ENCODE results near the gene SCTR.

Gene SCTR

DNA sequence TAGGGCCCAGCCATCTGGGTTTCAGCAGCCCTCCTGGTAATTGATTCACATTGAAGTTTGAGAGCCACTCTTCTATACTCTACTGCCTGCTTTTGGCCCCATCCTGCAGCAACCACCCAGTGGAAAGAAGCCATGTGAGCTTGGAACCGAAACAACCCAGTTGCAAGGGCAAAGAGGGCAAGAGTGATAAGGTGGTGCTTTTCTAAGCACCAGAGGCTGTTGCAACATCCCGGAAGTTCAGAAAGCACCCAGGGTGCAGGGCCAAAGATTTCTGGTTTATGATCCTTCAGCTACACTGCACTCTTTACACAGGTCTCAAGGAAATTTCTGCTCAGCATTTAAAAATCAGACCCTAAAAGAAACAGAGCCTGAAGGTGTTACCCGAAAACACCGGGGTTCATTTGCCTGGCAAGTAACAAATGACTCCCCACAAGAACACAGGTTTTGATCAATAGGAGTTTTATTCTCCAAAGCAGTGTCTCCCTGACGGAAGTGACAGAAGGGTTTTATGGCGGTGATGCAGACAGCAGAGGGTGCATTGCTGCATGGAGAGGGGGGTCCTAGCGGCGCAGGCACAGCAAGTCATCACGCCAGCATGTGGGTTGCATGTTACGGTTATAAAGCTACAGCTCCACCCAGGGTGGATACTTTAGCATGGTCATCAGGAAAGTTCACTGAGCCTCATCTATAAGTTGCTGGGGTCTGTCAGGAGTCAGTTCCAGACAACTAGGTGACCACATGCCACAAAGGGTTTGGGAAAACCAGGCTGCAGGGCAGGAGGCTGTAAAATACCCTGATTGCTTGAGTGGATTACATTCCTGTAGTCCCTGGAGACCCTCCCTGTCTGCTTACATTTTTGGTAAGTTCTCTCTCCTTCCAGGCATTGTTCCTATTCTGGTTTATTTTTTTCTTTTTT lies 121.4 kb downstream of the SCTR start:
- no peak for DNase-seq

GRCh38 chr2:119402106-119402505 lies 122.2 kb downstream of the SCTR start:
- DNase-seq: no peak

GRCh38 chr2:119397196-119397595 lies 127.1 kb downstream of the SCTR start:
- no peak for DNase-seq

GRCh38 chr2:119393971-119394748 lies 130.1 kb downstream of the SCTR start:
- no peak for DNase-seq

Measured in activated CD4-positive, alpha-beta T cell treated with anti-CD3 and anti-CD28 coated beads, Interleukin-2, Interleukin-6, amounts not matched to agents 100 ng/mL and 50 ng/mL, durations not matched to agents 16 hours and 8 hours (primary cell).